GM23338 (cell line): ENCODE measurements around the gene MACROD1.

Experiments
- CTCF ChIP-seq, 2 experiments: fragments of 200-600 bp in 1 of 2; sonication (generic) in 1 of 2; conservative IDR thresholded peaks; 2 replicates each; pipeline versions ENCODE4 v1.5.1 to v1.6.1; 2016 to 2017; ENCODE audit warnings: antibody characterized with exemption in 2 of 2, low read depth in 2 of 2, mild to moderate bottlenecking in 2 of 2, moderate library complexity in 1 of 2
- EZH2 ChIP-seq: fragments of 200-600 bp; sonication (generic); IDR thresholded peaks from one replicate; pipeline ENCODE4 v1.8.0; 2017; ENCODE audit warnings: antibody characterized with exemption, mild to moderate bottlenecking, low read depth; ENCODE audit not compliant: unreplicated experiment
- POLR2AphosphoS5 ChIP-seq: IDR thresholded peaks from 2 replicates; pipeline ENCODE4 v1.6.1; 2016; ENCODE audit warnings: antibody characterized with exemption, low read depth
- REST ChIP-seq: IDR thresholded peaks from one replicate; pipeline ENCODE4 v1.6.1; 2018; ENCODE audit warnings: antibody characterized with exemption; ENCODE audit not compliant: unreplicated experiment
- STAT1 ChIP-seq: IDR thresholded peaks from one replicate; pipeline ENCODE4 v1.6.1; 2016; ENCODE audit warnings: antibody characterized with exemption; ENCODE audit not compliant: unreplicated experiment

DNA sequence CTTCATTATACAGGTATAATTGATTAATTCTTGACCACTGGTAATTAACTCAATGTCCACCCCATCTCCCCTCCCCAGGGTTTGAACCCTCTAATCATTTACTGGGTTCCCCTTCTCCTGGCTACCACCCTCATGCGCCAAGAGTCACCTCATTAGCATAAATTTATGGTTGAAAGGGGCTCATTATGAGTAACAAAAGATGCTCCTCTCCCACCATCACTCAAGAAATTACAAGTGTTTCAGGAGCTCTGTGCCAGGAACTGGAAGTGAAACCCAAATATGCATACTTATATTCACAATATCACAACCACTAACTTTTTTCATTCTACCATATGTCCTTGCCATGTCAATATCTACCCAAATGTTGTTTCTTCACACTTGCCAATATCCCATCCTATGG, 12.3 kb upstream of the MACROD1 start:
- TF ChIP-seq CTCF (conservative IDR thresholded peaks at IDR 0.05; ENCODE audit: low read depth in 2 of 2) (no peak), POLR2AphosphoS5 (no peak), EZH2 (no peak), STAT1 (no peak), REST (no peak)
